HT-29 (cell line): Measurements from ENCODE around the gene OGFOD3. TPM values are rescaled to one million over a fixed set of nuclear protein-coding genes. Genes with fewer than 3 reads are reported as not detected.
"Not testable (repeated sequence)": the region's sequence is repeated elsewhere in the genome, so short reads cannot be mapped to it uniquely, and the experiment has no call there.

Experiments used
- DNase-seq: peaks from one replicate; pipeline ENCODE4 v3.0.0-alpha.2; 2015; ENCODE audit warnings: low spot score
- total RNA-seq: library from RNA; depleted of rRNA; stranded (reverse); fragments of >200 nt; shearing (Covaris generic); gene quantifications from 2 replicates; pipeline ENCODE4 v1.2.3, GENCODE V29; 2014

The OGFOD3 gene
- total RNA-seq, 1 experiment from 2014 or later = 51.4 TPM

- DNase-seq = peak; percentile 49
Measured at GRCh38 chr17:82388223-82388921, 30.0 kb downstream of the OGFOD3 start.

- no peak for DNase-seq
Measured at GRCh38 chr17:82387705-82388106, 30.7 kb downstream of the OGFOD3 start.

GRCh38 chr17:82386881-82387704 is 31.3 kb downstream of the OGFOD3 start:
- DNase-seq = no peak

GRCh38 chr17:82386255-82386831 is 32.0 kb downstream of the OGFOD3 start:
- no peak for DNase-seq

GRCh38 chr17:82385559-82386254 is 32.7 kb downstream of the OGFOD3 start:
- no peak for DNase-seq

- DNase-seq = peak; percentile 82
Measured at GRCh38 chr17:82384730-82385481, 33.5 kb downstream of the OGFOD3 start.

- no peak for DNase-seq
Measured at GRCh38 chr17:82384051-82384729, 34.2 kb downstream of the OGFOD3 start.

GRCh38 chr17:82383411-82383810 is 35.0 kb downstream of the OGFOD3 start:
- no peak for DNase-seq

- no peak for DNase-seq
Measured at GRCh38 chr17:82382933-82383255, 35.5 kb downstream of the OGFOD3 start.

- DNase-seq = not testable (repeated sequence)
Measured at GRCh38 chr17:82382220-82382932, 36.0 kb downstream of the OGFOD3 start.

- not testable (repeated sequence) for DNase-seq
Measured at GRCh38 chr17:82381703-82382009, 36.7 kb downstream of the OGFOD3 start.

- no peak for DNase-seq
Measured at GRCh38 chr17:82380860-82381702, 37.3 kb downstream of the OGFOD3 start.

- no peak for DNase-seq
Measured at GRCh38 chr17:82378741-82379021, 39.7 kb downstream of the OGFOD3 start.

- no peak for DNase-seq
Measured at GRCh38 chr17:82377924-82378740, 40.3 kb downstream of the OGFOD3 start.

GRCh38 chr17:82377294-82377693 is 41.1 kb downstream of the OGFOD3 start:
- DNase-seq = not testable (repeated sequence)

- DNase-seq = no peak
Measured at GRCh38 chr17:82376042-82376730, 42.2 kb downstream of the OGFOD3 start.

- no peak for DNase-seq
Measured at GRCh38 chr17:82375359-82376041, 42.9 kb downstream of the OGFOD3 start.
